ENCODE results near the gene POC5.
"Not testable (repeated sequence)": the region's sequence is repeated elsewhere in the genome, so short reads cannot be mapped to it uniquely, and the experiment has no call there.

POC5 gene

DNA sequence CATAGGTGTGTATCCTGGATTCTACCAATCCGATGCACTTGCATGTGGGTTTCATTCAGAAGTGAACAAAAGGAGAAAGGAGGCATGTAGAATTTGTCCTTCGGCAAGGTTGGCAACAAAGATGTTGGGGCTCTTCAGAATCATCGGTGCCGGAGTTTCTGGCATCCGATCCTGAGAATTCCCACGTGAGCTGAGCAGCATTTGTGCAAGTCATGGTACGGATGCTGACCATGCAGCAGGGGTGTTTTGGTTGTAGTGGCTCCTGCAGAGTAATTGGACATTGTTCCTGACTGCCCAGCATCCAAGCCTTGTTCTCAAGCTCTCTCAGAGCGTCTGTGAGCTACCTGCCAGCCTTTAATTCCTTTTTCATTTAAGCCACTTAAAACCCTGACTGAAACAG lies 19.0 kb upstream of the POC5 start:
- TF ChIP-seq, protein P1, sequence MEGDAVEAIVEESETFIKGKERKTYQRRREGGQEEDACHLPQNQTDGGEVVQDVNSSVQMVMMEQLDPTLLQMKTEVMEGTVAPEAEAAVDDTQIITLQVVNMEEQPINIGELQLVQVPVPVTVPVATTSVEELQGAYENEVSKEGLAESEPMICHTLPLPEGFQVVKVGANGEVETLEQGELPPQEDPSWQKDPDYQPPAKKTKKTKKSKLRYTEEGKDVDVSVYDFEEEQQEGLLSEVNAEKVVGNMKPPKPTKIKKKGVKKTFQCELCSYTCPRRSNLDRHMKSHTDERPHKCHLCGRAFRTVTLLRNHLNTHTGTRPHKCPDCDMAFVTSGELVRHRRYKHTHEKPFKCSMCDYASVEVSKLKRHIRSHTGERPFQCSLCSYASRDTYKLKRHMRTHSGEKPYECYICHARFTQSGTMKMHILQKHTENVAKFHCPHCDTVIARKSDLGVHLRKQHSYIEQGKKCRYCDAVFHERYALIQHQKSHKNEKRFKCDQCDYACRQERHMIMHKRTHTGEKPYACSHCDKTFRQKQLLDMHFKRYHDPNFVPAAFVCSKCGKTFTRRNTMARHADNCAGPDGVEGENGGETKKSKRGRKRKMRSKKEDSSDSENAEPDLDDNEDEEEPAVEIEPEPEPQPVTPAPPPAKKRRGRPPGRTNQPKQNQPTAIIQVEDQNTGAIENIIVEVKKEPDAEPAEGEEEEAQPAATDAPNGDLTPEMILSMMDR (IDR thresholded peaks at IDR 0.05) = no peak
- no peak overlapping the region for H3K27ac ChIP-seq
- DNase-seq (ENCODE audit: low spot score) = no peak
- H3K4me3 ChIP-seq = no peak overlapping the region

DNA sequence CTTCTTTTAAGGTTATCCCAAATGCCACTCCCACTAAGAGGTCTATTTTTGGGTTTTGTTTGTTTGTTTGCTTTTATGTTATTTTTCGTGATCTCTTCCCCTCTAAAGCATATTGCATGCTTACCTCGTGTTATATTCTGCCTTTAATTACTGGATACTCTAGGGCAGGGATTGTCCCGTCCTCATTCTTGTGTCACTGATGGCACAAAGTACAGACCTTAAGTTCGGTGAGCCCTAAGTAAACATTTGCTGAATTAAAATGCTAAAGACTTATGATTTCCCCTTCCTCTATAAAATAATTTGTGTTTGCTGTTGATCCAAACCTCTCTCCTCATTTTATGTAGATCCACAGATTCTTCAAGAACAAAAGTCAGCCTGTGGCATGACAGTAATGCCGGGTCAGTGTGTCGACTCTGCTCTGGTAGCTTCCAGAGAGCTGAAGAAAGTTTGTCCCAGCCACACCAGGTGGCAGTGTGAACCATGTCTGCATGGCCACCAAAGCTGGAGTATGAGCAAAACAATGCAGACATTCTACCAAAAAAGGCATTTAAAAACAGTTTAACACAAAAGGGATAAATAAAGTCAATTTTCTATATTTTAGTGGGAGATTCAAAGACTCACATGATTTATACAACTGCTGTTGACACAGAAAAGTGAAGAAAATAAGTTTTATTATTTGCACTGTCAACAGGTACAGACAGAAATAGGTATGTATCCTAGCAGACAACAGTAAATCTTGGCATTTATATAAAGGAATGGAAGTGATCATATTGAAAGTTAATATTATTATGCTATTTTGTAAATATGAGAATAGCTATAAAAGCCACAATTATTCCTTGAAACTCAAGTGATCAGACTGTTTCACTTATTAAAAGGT lies 17.9 kb upstream of the POC5 start:
- no peak overlapping the region for H3K4me3 ChIP-seq
- TF ChIP-seq, protein P1 (IDR thresholded peaks at IDR 0.05) = no peak
- DNase-seq (ENCODE audit: low spot score) = no peak
- H3K27ac ChIP-seq = no peak overlapping the region

DNA sequence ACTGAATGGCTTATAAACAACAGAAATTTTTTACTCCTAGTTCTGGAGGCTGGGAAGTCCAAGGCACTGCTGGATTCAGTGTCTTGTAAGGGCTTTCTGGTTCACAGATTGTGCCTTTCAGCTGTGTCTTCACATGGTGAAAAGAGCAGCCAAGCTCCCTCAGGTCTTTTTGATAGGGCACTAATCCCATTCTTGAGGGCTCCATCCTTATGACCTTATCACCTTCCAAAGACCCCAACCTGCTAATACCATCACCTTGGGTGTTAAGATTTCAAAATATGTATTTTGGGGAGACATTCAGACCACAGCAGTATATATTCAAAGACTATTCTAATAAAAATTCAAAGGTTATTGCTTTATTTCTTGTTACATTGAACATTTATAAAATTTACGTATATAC lies 16.5 kb upstream of the POC5 start:
- DNase-seq (ENCODE audit: low spot score) = no peak
- H3K27ac ChIP-seq = no peak overlapping the region
- TF ChIP-seq, protein P1 (IDR thresholded peaks at IDR 0.05) = no peak
- no peak overlapping the region for H3K4me3 ChIP-seq

DNA sequence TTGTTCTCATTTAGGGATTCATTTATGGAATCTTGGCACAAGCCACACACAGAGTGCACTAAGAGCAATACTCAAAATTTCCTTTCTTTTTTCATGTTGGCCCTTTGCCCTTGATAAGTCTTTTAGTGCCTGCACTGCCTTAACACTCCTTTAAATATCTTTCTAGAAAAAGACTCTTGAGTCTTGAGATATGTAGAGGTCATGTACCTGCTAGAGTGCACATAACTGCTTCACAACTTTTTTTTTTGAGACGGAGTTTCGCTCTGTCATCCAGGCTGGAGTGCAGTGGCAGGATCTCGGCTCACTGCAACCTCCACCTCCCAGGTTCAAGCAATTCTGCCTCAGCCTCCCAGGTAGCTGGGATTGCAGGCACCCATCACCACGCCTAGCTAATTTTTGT lies 14.3 kb upstream of the POC5 start:
- H3K4me3 ChIP-seq; DNase-seq (ENCODE audit: low spot score); H3K27ac ChIP-seq: not testable (repeated sequence)

DNA sequence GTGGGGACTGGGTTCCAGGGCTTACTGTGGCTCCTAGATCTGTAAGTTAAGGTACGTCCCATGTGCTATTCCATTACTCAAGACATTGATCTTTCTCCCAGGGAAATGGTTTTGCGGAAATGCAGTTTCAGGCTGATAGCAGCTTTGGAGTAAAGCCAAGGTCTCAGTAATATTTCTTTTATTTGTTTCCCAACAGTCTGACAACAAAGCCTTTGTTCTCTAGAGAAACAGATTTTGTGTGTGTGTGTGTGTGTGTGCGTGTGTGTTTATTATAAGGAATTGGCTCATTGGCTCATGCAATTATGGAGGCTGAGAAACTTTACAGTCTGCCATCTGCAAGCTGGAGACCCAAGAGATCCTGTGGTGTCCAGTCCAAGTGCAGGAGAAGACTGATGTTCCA lies 12.1 kb upstream of the POC5 start:
- TF ChIP-seq, protein P1 (IDR thresholded peaks at IDR 0.05) = no peak
- H3K27ac ChIP-seq = no peak overlapping the region
- DNase-seq (ENCODE audit: low spot score) = no peak
- no peak overlapping the region for H3K4me3 ChIP-seq

DNA sequence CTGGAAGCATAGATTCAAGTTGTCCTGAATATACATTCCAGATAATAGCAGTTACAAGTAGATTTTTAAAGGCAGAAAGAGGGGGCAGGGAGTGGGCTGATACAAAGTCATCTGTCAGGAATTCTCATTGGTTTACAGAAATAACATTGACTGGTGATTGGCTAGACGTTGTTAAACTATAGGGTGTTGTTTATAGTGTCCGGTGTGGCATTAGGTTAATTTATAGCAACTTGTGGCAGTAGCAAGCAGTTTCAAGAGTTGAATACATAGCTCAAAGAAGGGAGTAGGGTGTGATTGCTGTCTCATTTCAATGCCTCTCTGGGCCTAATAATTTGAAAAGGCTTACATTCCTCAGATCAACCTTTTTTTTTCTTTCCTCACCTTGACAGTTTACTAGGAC lies 10.7 kb upstream of the POC5 start:
- Histone ChIP-seq H3K27ac (no peak overlapping the region), H3K4me3 (no peak overlapping the region)
- TF ChIP-seq, protein P1 (IDR thresholded peaks at IDR 0.05) = no peak
- DNase-seq (ENCODE audit: low spot score) = no peak

DNA sequence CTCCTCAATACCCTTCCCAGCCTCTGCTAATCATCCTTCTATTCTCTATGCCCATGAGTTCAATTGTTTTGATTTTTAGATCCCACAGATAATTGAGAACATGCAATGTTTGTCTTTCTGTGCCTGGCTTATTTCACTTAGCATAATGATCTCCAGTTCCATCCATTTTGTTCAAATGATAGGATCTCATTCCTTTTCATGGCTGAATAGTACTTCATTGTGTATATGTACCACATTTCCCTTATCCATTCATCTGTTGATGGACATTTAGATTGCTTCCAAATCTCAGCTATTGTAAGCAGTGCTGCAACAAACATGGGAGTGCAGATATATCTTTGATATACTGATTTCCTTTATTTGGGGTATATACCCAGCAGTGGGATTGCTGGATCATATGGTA lies 9.0 kb upstream of the POC5 start:
- not testable (repeated sequence) for H3K4me3 ChIP-seq; DNase-seq (ENCODE audit: low spot score); H3K27ac ChIP-seq

DNA sequence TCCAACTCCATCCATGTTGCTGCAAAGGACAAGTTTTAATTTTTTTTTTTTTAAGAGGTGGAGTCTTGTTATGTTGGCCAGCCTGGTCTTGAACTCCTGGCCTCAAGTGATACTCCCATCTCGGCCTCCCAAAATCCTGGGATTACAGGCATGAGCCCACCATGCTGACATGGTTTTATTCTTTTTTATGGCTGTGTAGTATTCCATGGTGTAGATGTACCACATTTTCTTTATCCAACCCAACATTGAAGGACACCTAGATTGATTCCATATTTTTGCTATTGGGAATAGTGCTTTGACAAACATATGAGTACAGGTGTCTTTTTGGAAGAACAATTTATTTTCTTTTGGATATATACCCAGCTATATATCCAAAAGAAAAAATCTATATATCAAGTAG lies 6.1 kb upstream of the POC5 start:
- no peak for DNase-seq (ENCODE audit: low spot score)
- TF ChIP-seq, protein P1 (IDR thresholded peaks at IDR 0.05) = no peak
- Histone ChIP-seq H3K27ac (no peak overlapping the region), H3K4me3 (no peak overlapping the region)
